Measurements from ENCODE around the gene PTPN18.

Gene PTPN18

GRCh38 chr2:130365075-130365474 lies 9.2 kb downstream of the PTPN18 start:
- no peak for DNase-seq (ENCODE audit: low read depth in 2 of 2)

GRCh38 chr2:130365963-130366362 lies 10.1 kb downstream of the PTPN18 start:
- DNase-seq (ENCODE audit: low read depth in 2 of 2): no peak

GRCh38 chr2:130366720-130367119 lies 10.9 kb downstream of the PTPN18 start:
- DNase-seq (ENCODE audit: low read depth in 2 of 2): no peak

GRCh38 chr2:130368786-130369185 lies 12.9 kb downstream of the PTPN18 start:
- DNase-seq (ENCODE audit: low read depth in 2 of 2): no peak

GRCh38 chr2:130369311-130369964 lies 13.6 kb downstream of the PTPN18 start:
- no peak for DNase-seq (ENCODE audit: low read depth in 2 of 2)

- DNase-seq (ENCODE audit: low read depth in 2 of 2): no peak
Measured at GRCh38 chr2:130369965-130370341, 14.1 kb downstream of the PTPN18 start.

- DNase-seq (ENCODE audit: low read depth in 2 of 2): peak in 1 of 2 donors; percentile 19
Measured at GRCh38 chr2:130370490-130370889, 14.6 kb downstream of the PTPN18 start.

GRCh38 chr2:130371723-130372054 lies 15.8 kb downstream of the PTPN18 start:
- DNase-seq (ENCODE audit: low read depth in 2 of 2): no peak

- DNase-seq (ENCODE audit: low read depth in 2 of 2): peak; percentile 29 to 64
Measured at GRCh38 chr2:130372055-130372832, 16.4 kb downstream of the PTPN18 start.

- DNase-seq (ENCODE audit: low read depth in 2 of 2): no peak
Measured at GRCh38 chr2:130372833-130373807, 17.3 kb downstream of the PTPN18 start.

GRCh38 chr2:130373808-130374365 lies 18.0 kb downstream of the PTPN18 start:
- DNase-seq (ENCODE audit: low read depth in 2 of 2): no peak

- DNase-seq (ENCODE audit: low read depth in 2 of 2): no peak
Measured at GRCh38 chr2:130374587-130375290, 18.9 kb downstream of the PTPN18 start.

- DNase-seq (ENCODE audit: low read depth in 2 of 2): no peak
Measured at GRCh38 chr2:130375291-130376266, 19.7 kb downstream of the PTPN18 start.

- no peak for DNase-seq (ENCODE audit: low read depth in 2 of 2)
Measured at GRCh38 chr2:130376433-130377293, 20.8 kb downstream of the PTPN18 start.

GRCh38 chr2:130377491-130377890 lies 21.6 kb downstream of the PTPN18 start:
- no peak for DNase-seq (ENCODE audit: low read depth in 2 of 2)

- DNase-seq (ENCODE audit: low read depth in 2 of 2): no peak
Measured at GRCh38 chr2:130378206-130378897, 22.5 kb downstream of the PTPN18 start.

- DNase-seq (ENCODE audit: low read depth in 2 of 2): no peak
Measured at GRCh38 chr2:130378898-130379214, 23.0 kb downstream of the PTPN18 start.

GRCh38 chr2:130380096-130380934 lies 24.5 kb downstream of the PTPN18 start:
- DNase-seq (ENCODE audit: low read depth in 2 of 2): no peak

Data from stimulated activated CD8-positive, alpha-beta memory T cell treated with anti-CD3 and anti-CD28 coated beads, Interleukin-7, amount 100 ng/mL, for 4 hours (primary cell).